B cell (primary cell): ENCODE data around the gene COA8. TPM values are rescaled to one million over a fixed set of nuclear protein-coding genes. Genes with fewer than 3 reads are reported as not detected.

Source experiments
- ATAC-seq: fragments of 200-7000 bp; cut with Tn5 transposase; one replicate; pipeline ENCODE4 v1.10.0; 2021; ENCODE audit warnings: low read depth, mild to moderate bottlenecking, moderate number of reproducible peaks, moderate library complexity
- CTCF ChIA-PET: fragments of 350-600 bp; sonication (Branson Sonifier 250); formaldehyde crosslinking; loops from one replicate; lab custom pipeline; 2021; ENCODE audit warnings: antibody characterized with exemption, inconsistent platforms; lab: Charles Lee
- POLR2A ChIA-PET: fragments of 350-600 bp; sonication (Branson Sonifier 250); formaldehyde crosslinking; loops from one replicate; lab custom pipeline; 2021; ENCODE audit warnings: antibody characterized with exemption; lab: Charles Lee
- DNase-seq: peaks from one replicate; pipeline ENCODE4 v3.0.0; 2013
- H2AFZ ChIP-seq: 2 replicates; pipeline ENCODE4 v1.6.1; 2012; ENCODE audit warnings: mild to moderate bottlenecking, low read depth, low read length; ENCODE audit not compliant: insufficient read depth, poor library complexity, severe bottlenecking
- H3K27ac ChIP-seq, 2 donors: 1 replicate in 1 of 2; 2 replicates in 1 of 2; pipeline ENCODE4 v1.5.1; 2012 to 2013; ENCODE audit warnings: low read length in 2 of 2, mild to moderate bottlenecking in 2 of 2, moderate library complexity in 1 of 2
- H3K27me3 ChIP-seq, 4 experiments: fragments of 200-600 bp in 1 of 4; sonication (generic) in 1 of 4; replicated peaks in 1 of 4; 1 replicate in 2 of 4; 2 replicates in 2 of 4; pipeline versions ENCODE4 v1.6.1 to v1.7.0; 2013 to 2016; ENCODE audit warnings: low read length in 3 of 4, mild to moderate bottlenecking in 2 of 4, mixed read lengths in 1 of 4, moderate library complexity in 1 of 4; ENCODE audit not compliant: insufficient read depth in 4 of 4, control insufficient read depth in 3 of 4; ENCODE audit errors: control extremely low read depth in 1 of 4
- H3K36me3 ChIP-seq, 2 experiments: replicated peaks in 1 of 2; 1 replicate in 1 of 2; 2 replicates in 1 of 2; pipeline versions ENCODE4 v1.6.1 to v1.7.1; 2013; ENCODE audit warnings: low read length in 1 of 2; ENCODE audit not compliant: insufficient read depth in 2 of 2, control insufficient read depth in 1 of 2; ENCODE audit errors: control extremely low read depth in 1 of 2, extremely low read depth in 1 of 2
- H3K4me1 ChIP-seq, 2 donors: fragments of 200-600 bp in 1 of 2; sonication (generic) in 1 of 2; 1 replicate in 1 of 2; 2 replicates in 1 of 2; pipeline versions ENCODE4 v1.5.1 to v1.6.1; 2013 to 2017; ENCODE audit warnings: low read length in 2 of 2; ENCODE audit not compliant: control insufficient read depth in 2 of 2, insufficient read depth in 2 of 2
- H3K4me2 ChIP-seq: replicated peaks from 2 replicates; pipeline ENCODE3; 2012; ENCODE audit warnings: mild to moderate bottlenecking, low read depth, low read length; ENCODE audit not compliant: poor library complexity, severe bottlenecking
- H3K4me3 ChIP-seq, 5 experiments: fragments of 200-600 bp in 1 of 5; sonication (generic) in 1 of 5; 1 replicate in 3 of 5; 2 replicates in 2 of 5; pipeline versions ENCODE4 v1.5.1 to v1.7.0; 2011 to 2016; ENCODE audit warnings: low read length in 4 of 5, mild to moderate bottlenecking in 4 of 5, low read depth in 2 of 5, control low read depth in 1 of 5, moderate library complexity in 1 of 5; ENCODE audit not compliant: insufficient read depth in 1 of 5; ENCODE audit errors: control extremely low read depth in 1 of 5, extremely low read depth in 1 of 5
- H3K79me2 ChIP-seq: fragments of 200-600 bp; sonication (generic); one replicate; pipeline ENCODE4 v1.6.0; 2016; ENCODE audit warnings: low read length; ENCODE audit not compliant: control insufficient read depth, insufficient read depth
- H3K9ac ChIP-seq: fragments of 200-600 bp; sonication (generic); 2 replicates; pipeline ENCODE4 v1.6.1; 2017; ENCODE audit warnings: mild to moderate bottlenecking, low read length, moderate library complexity
- H3K9me3 ChIP-seq, 3 donors: one replicate each; pipeline versions ENCODE4 v1.6.1 to v1.7.1; 2013; ENCODE audit warnings: low read length in 2 of 3; ENCODE audit not compliant: control insufficient read depth in 2 of 3, insufficient read depth in 1 of 3; ENCODE audit errors: control extremely low read depth in 1 of 3
- H4K20me1 ChIP-seq: 2 replicates; pipeline ENCODE4 v1.6.0; 2012; ENCODE audit warnings: mild to moderate bottlenecking, low read length; ENCODE audit not compliant: insufficient read depth, control insufficient read depth, poor library complexity, severe bottlenecking
- H3K27ac Mint-ChIP-seq: one replicate; pipeline ENCODE4 v1.8.0; 2021; ENCODE audit warnings: mixed read lengths
- H3K27me3 Mint-ChIP-seq: one replicate; pipeline ENCODE4 v1.8.0; 2021; ENCODE audit warnings: mixed read lengths
- H3K4me1 Mint-ChIP-seq: one replicate; pipeline ENCODE4 v1.8.0; 2021; ENCODE audit warnings: mixed read lengths
- H3K4me3 Mint-ChIP-seq: one replicate; pipeline ENCODE4 v1.8.0; 2021; ENCODE audit warnings: mixed read lengths
- H3K9me3 Mint-ChIP-seq: one replicate; pipeline ENCODE4 v1.8.0; 2022; ENCODE audit warnings: mixed read lengths; ENCODE audit not compliant: insufficient read depth
- EZH2 ChIP-seq: IDR thresholded peaks from 2 replicates; pipeline ENCODE4 v1.6.1; 2012; ENCODE audit warnings: borderline replicate concordance, low read depth, mild to moderate bottlenecking, moderate library complexity, low read length; ENCODE audit not compliant: insufficient read depth, poor library complexity, severe bottlenecking
- WGBS: methylation state at CpG from one replicate; pipeline ENCODE4 v1.1.5; 2013; ENCODE audit warnings: missing lambda C conversion rate; ENCODE audit not compliant: insufficient coverage; 5-methylcytosine and 5-hydroxymethylcytosine counted together
- intact Hi-C: fragments of 100-400 bp; cut with micrococcal nuclease; formaldehyde crosslinking; loops from one replicate; pipeline ENCODE4 v1.10.0; 2022
- polyA plus RNA-seq: library from polyadenylated mRNA; depleted of rRNA; stranded (reverse); fragments of >200 nt; gene quantifications from 2 replicates; pipeline ENCODE4 v1.2.3, GENCODE V29; 2012
- total RNA-seq, 2 donors: library from RNA; stranded (reverse); fragments of 120-200 nt in 1 of 2; gene quantifications; 1 replicate in 1 of 2; 2 replicates in 1 of 2; pipeline versions ENCODE4 v1.2.3 to v1.2.4, GENCODE V29; 2013 to 2022
- TF ChIP-seq, protein P1 (sequence below): fragments of 200-600 bp; IDR thresholded peaks from one replicate; pipeline ENCODE4 v1.8.0; 2022; ENCODE audit warnings: antibody characterized with exemption, mild to moderate bottlenecking

COA8 gene
- total and polyA plus RNA-seq, 2 donors (not counting 1 experiment from before 2014, with no cell fraction given), result 7.5 to 24.9 TPM

DNA sequence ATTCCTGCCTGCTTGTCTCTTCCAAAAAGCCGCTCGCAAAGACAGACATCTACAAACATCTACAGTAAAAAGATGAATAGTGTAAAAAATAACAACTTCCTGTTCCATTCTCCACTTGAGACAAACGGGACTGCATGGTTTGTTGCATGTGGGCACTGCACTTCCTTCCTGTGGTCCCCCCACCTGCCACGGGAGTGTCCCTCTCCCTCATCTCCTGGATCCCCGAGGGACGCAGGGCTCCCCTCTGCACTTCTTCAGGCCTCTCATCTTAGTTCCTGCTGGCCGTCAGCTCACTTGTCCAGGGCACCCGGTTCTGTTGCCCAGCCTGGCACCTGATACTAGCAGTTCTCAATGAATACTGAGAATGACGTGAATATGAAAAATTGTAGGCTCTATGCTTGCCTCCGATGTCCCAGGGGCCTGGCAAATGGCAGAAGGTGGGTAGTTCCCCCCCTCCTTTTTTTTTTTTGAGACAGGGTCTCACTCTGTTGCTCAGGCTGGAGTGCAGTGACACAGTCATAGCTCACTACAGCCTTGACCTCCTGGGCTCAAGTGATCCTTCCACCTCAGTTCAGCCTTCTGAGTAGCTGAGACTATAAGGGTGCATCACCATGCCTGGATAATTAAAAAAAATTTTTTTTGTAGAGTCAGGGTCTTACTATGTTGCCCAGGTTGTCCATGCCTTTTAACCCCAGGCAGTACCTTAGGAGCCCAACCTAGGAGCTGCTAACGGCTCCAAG, 62.8 kb downstream of the COA8 start:
- Histone ChIP-seq H3K4me2 (peak overlapping the region; percentile 74), H3K27me3 (no peaks in the 10 kb centered on the region), H3K4me3 (peak overlapping the region in 4 of 5 experiments; percentile 2 to 51 (median 28)), H3K9me3 (no peaks in the 10 kb centered on the region), H2AFZ (peak overlapping the region; percentile 64), H3K27ac (peak overlapping the region in 1 of 2 donors; percentile 20), H3K79me2 (peaks cover 24% of the 10 kb centered on the region), H3K36me3 (no peaks in the 10 kb centered on the region), H4K20me1 (peaks cover 9% of the 10 kb centered on the region), H3K4me1 (peaks cover 46 to 51% of the 10 kb centered on the region in 2 donors), H3K9ac (peak overlapping the region; percentile 48)
- peak; percentile 69 for DNase-seq
- H3K9me3 Mint-ChIP-seq, result no peaks in the 10 kb centered on the region
- H3K4me3 Mint-ChIP-seq, result peak overlapping the region; percentile 79
- 14% methylated on average over 8 of the region's 11 CpGs for WGBS
- POLR2A ChIA-PET, result interaction anchor here (0.6 kb wide), 1 partner anchor 245 kb away, joined by 3 read pairs; no protein-coding TSS in a partner anchor
- H3K27ac Mint-ChIP-seq, result peak overlapping the region; percentile 65
- intact Hi-C loops, result loop anchor here (5.0 kb wide), 2 partner anchors 72 to 238 kb away; partner anchors contain the start of gene MARK3
- H3K4me1 Mint-ChIP-seq, result peaks cover 52% of the 10 kb centered on the region
- ATAC-seq, result peak; percentile 29
- CTCF ChIA-PET, result no interaction called here
- no peak for TF ChIP-seq EZH2
- TF ChIP-seq, protein P1, sequence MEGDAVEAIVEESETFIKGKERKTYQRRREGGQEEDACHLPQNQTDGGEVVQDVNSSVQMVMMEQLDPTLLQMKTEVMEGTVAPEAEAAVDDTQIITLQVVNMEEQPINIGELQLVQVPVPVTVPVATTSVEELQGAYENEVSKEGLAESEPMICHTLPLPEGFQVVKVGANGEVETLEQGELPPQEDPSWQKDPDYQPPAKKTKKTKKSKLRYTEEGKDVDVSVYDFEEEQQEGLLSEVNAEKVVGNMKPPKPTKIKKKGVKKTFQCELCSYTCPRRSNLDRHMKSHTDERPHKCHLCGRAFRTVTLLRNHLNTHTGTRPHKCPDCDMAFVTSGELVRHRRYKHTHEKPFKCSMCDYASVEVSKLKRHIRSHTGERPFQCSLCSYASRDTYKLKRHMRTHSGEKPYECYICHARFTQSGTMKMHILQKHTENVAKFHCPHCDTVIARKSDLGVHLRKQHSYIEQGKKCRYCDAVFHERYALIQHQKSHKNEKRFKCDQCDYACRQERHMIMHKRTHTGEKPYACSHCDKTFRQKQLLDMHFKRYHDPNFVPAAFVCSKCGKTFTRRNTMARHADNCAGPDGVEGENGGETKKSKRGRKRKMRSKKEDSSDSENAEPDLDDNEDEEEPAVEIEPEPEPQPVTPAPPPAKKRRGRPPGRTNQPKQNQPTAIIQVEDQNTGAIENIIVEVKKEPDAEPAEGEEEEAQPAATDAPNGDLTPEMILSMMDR, result no peak
- H3K27me3 Mint-ChIP-seq, result no peaks in the 10 kb centered on the region
